ENCODE measurements around the gene CADM1. TPM values are rescaled to one million over a fixed set of nuclear protein-coding genes. Genes with fewer than 3 reads are reported as not detected.

The CADM1 gene
- total and polyA plus RNA-seq, 8 donors = 0.58 to 29.7 (median 5.3) TPM

GRCh38 chr11:115244758-115245157 lies 259.5 kb downstream of the CADM1 start:
- no peaks in the 10 kb centered on the region for H3K36me3 ChIP-seq
- H3K4me1 ChIP-seq = no peaks in the 10 kb centered on the region
- no peak overlapping the region for H3K27ac ChIP-seq
- H3K9me3 ChIP-seq = no peaks in the 10 kb centered on the region
- DNase-seq = peak in 1 of 2 donors; percentile 26
- no peak for TF ChIP-seq POLR2AphosphoS5 (IDR thresholded peaks at IDR 0.05)
- no peak for TF ChIP-seq CTCF (IDR thresholded peaks at IDR 0.05)
- TF ChIP-seq EP300 (IDR thresholded peaks at IDR 0.05) = no peak
- TF ChIP-seq POLR2A (IDR thresholded peaks at IDR 0.05) = no peak
- 79 to 88% (median 83%) methylated on average over 7 of the region's 7 CpGs for WGBS, 5 donors
- H3K4me3 ChIP-seq = no peak overlapping the region
- intact Hi-C loops (cut with DNase I; ENCODE audit: low total_unique reads) = no loop called here
- no peaks in the 10 kb centered on the region for H3K27me3 ChIP-seq

GRCh38 chr11:115244296-115244695 lies 259.9 kb downstream of the CADM1 start:
- no peaks in the 10 kb centered on the region for H3K36me3 ChIP-seq
- no peak for TF ChIP-seq CTCF (IDR thresholded peaks at IDR 0.05)
- TF ChIP-seq EP300 (IDR thresholded peaks at IDR 0.05) = no peak
- TF ChIP-seq POLR2A (IDR thresholded peaks at IDR 0.05) = no peak
- TF ChIP-seq POLR2AphosphoS5 (IDR thresholded peaks at IDR 0.05) = no peak
- no peaks in the 10 kb centered on the region for H3K27me3 ChIP-seq
- H3K9me3 ChIP-seq = no peaks in the 10 kb centered on the region
- no peak overlapping the region for H3K27ac ChIP-seq
- no peak for DNase-seq
- no peaks in the 10 kb centered on the region for H3K4me1 ChIP-seq
- intact Hi-C loops (cut with DNase I; ENCODE audit: low total_unique reads) = no loop called here
- no peak overlapping the region for H3K4me3 ChIP-seq
- WGBS, 5 donors = 66 to 82% (median 73%) methylated on average over 5 of the region's 5 CpGs

- Histone ChIP-seq H3K4me3 (no peak overlapping the region), H3K36me3 (no peaks in the 10 kb centered on the region), H3K27ac (no peak overlapping the region), H3K4me1 (no peaks in the 10 kb centered on the region), H3K9me3 (no peaks in the 10 kb centered on the region), H3K27me3 (no peaks in the 10 kb centered on the region)
- WGBS, 5 donors = 91 to 97% (median 96%) methylated on average over 1 of the region's 1 CpG
- intact Hi-C loops (cut with DNase I; ENCODE audit: low total_unique reads) = no loop called here
- no peak for TF ChIP-seq CTCF (IDR thresholded peaks at IDR 0.05)
- TF ChIP-seq POLR2A (IDR thresholded peaks at IDR 0.05) = no peak
- no peak for TF ChIP-seq EP300 (IDR thresholded peaks at IDR 0.05)
- TF ChIP-seq POLR2AphosphoS5 (IDR thresholded peaks at IDR 0.05) = no peak
- DNase-seq = no peak
Observed at GRCh38 chr11:115242982-115243381, 261.2 kb downstream of the CADM1 start.

- no peaks in the 10 kb centered on the region for H3K27me3 ChIP-seq
- intact Hi-C loops (cut with DNase I; ENCODE audit: low total_unique reads) = no loop called here
- H3K27ac ChIP-seq = no peak overlapping the region
- no peaks in the 10 kb centered on the region for H3K36me3 ChIP-seq
- no peaks in the 10 kb centered on the region for H3K9me3 ChIP-seq
- H3K4me3 ChIP-seq = no peak overlapping the region
- no peak for DNase-seq
- WGBS, 5 donors = 76 to 95% (median 92%) methylated on average over 4 of the region's 4 CpGs
- H3K4me1 ChIP-seq = no peaks in the 10 kb centered on the region
- TF ChIP-seq EP300 (IDR thresholded peaks at IDR 0.05) (no peak), CTCF (IDR thresholded peaks at IDR 0.05) (no peak), POLR2AphosphoS5 (IDR thresholded peaks at IDR 0.05) (no peak), POLR2A (IDR thresholded peaks at IDR 0.05) (no peak)
Observed at GRCh38 chr11:115241899-115242298, 262.3 kb downstream of the CADM1 start.

Measured in stomach (tissue), 9 donors.